DMS 273 (cell line): ENCODE data around the gene ZC3H7B.

Experiments used
- DNase-seq: peaks from one replicate; lab custom pipeline; 2025; ENCODE audit not compliant: unreplicated experiment; lab: John Stamatoyannopoulos, UW

ZC3H7B gene

GRCh38 chr22:41324821-41325528 is 23.6 kb downstream of the ZC3H7B start:
- no peak for DNase-seq

GRCh38 chr22:41327124-41327523 is 25.8 kb downstream of the ZC3H7B start:
- no peak for DNase-seq

- DNase-seq = no peak
Measured at GRCh38 chr22:41330169-41330568, 28.8 kb downstream of the ZC3H7B start.

GRCh38 chr22:41332217-41332939 is 31.1 kb downstream of the ZC3H7B start:
- DNase-seq = no peak

GRCh38 chr22:41333806-41334205 is 32.5 kb downstream of the ZC3H7B start:
- DNase-seq = no peak

GRCh38 chr22:41334215-41334614 is 32.9 kb downstream of the ZC3H7B start:
- DNase-seq = peak; percentile 33

- no peak for DNase-seq
Measured at GRCh38 chr22:41334951-41335635, 33.8 kb downstream of the ZC3H7B start.

GRCh38 chr22:41338614-41339212 is 37.4 kb downstream of the ZC3H7B start:
- peak; percentile 9 for DNase-seq

- DNase-seq = no peak
Measured at GRCh38 chr22:41339823-41340222, 38.5 kb downstream of the ZC3H7B start.

- DNase-seq = no peak
Measured at GRCh38 chr22:41340357-41340756, 39.0 kb downstream of the ZC3H7B start.

- no peak for DNase-seq
Measured at GRCh38 chr22:41341012-41341411, 39.7 kb downstream of the ZC3H7B start.

GRCh38 chr22:41341990-41342389 is 40.7 kb downstream of the ZC3H7B start:
- DNase-seq = peak; percentile 14

GRCh38 chr22:41343300-41343699 is 42.0 kb downstream of the ZC3H7B start:
- no peak for DNase-seq

- DNase-seq = no peak
Measured at GRCh38 chr22:41343717-41344116, 42.4 kb downstream of the ZC3H7B start.

- no peak for DNase-seq
Measured at GRCh38 chr22:41344189-41344788, 43.0 kb downstream of the ZC3H7B start.

GRCh38 chr22:41345807-41346335 is 44.5 kb downstream of the ZC3H7B start:
- no peak for DNase-seq

- peak; percentile 20 for DNase-seq
Measured at GRCh38 chr22:41347066-41347859, 45.9 kb downstream of the ZC3H7B start.

- DNase-seq = no peak
Measured at GRCh38 chr22:41348964-41349484, 47.7 kb downstream of the ZC3H7B start.

GRCh38 chr22:41350087-41350486 is 48.8 kb downstream of the ZC3H7B start:
- DNase-seq = no peak

- no peak for DNase-seq
Measured at GRCh38 chr22:41351011-41351410, 49.7 kb downstream of the ZC3H7B start.
